SKM-1 (cell line): Measurements from ENCODE around the gene RET.
A peak's percentile ranks its signal among the peaks of the same experiment; 100 is the strongest.
"Not testable (repeated sequence)": the region's sequence is repeated elsewhere in the genome, so short reads cannot be mapped to it uniquely, and the experiment has no call there.

Source experiments
- DNase-seq: peaks from one replicate; lab custom pipeline; 2025; ENCODE audit not compliant: unreplicated experiment; lab: John Stamatoyannopoulos, UW

RET gene

DNA sequence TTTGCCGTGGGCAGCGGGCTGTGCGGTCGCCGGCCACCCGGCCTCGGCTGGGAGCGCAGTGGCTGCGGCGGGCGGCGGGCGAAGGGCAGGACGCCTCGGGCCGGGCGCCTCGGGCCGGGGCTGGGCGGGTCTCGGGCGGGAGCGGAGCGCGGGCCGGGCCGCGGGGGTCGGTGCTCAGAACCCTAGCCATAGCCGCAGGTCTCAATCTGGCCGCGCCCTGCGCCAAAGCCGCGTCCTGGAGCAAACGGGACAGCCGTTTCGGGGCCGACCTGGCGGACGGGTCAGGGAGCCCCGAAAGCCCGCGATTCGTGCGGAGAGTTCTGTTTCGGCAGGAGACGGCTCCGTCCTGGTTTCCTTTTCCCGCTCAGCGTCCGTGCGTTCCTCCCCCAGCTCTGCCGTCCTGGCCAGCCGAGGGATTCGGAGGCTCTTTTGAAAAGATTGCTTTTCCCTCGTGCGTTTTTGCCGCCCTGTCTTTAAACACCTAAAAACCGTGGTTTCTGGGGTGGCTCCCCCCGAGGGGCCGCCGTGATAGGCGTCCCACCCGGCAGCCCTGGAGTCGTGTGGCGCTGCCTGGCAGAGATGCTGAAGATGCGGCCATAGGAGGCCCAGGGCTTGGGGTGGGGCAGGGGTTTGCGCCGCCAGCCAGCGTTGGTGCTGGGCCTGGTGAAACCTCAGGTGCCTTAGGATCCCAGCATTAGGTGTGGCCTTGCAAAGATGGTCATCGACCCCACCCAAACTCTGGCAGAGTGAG is 727 bp downstream of the RET start:
- DNase-seq = no peak

DNA sequence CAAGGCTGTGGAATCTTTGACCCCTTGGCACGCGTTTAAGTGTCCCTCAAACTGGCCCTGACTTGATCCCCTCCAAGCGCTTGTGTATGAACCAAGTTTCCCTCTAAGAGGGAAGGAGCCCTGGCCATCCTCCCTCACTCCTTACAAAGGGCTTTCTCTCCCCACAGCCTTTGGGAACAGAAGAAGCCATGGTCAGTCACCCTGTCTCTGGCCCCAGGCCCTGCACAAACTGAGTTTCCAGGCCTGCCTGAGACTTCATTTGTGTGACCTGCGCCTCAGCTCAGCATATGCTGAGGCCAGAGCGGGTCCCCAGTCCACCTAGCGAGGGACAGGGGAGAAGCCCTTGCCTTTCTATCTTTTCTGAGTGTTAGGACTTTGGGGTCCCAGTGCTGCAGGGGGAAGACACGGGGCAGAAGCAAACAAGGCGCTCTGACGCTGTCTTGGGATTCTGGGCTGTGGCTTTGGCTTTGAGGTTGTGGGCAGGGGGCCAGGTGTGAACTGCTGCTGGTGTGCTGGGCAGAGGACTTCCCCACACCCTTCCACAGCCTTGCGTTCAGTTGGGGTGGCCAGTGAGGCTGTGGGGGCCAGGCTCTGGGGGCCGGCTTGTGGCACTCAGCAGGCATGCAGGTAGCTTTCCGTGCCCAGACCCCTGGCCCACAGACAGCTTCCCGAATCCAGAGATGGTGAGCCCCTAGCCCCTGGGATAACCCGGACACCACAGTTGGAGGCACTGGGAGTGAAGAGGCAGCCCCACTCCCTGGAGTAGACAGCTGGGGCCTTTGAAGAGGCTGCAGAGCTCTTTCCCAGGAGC is 1.5 kb downstream of the RET start:
- no peak for DNase-seq

DNA sequence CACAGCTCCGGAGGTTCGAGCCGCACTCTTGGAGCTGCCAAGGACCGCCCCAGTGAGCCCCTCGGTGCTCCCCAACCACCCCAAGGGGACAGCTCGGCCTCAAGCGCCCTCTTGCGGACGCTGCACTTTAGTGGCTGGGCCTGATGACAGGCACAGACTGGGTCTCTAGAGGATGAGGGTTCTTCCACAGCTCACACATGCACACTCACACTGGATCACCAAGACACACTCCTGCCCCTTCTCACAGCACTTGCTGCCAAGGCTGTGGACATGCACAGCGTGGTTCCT is 2.1 kb downstream of the RET start:
- no peak for DNase-seq

DNA sequence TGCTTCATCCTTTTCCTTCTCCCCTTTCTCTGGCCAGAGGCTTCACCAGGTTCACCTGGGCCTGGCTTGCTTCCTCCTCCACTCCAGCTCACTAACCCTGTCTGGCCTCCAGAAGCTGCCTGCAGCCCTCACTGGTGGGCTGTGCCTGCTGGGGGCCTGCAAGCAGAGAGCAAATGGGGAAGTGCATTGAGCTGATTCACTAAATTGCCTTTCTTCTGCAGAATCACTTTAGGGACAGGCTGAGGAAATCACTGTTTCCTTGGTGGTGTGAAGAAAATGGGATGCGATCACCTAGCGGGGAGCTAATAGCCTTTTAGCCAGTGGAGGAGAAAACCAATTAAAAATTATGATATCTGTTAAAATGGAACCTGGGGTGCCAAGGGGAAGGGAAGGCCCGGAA is 3.0 kb downstream of the RET start:
- DNase-seq = no peak

DNA sequence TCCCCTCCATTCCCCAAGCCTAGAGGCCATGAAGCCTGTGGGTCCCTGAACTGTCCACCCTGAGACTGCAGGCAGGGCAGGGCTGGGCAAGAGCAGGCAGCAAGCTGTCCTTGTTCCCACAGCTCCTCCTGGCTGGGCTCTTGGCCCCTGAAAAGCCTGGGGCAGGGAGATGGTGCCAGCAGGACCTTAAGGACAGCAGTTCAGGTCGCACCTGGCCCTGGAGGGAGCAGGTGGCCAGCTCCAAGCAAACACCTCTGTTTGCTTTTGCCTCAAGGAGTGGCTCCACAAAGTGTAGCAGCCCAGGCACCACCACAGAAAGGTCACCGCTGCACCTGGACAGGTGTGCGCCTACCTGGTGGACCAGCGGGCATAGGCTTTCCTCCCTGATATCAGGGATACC is 5.2 kb downstream of the RET start:
- no peak for DNase-seq

DNA sequence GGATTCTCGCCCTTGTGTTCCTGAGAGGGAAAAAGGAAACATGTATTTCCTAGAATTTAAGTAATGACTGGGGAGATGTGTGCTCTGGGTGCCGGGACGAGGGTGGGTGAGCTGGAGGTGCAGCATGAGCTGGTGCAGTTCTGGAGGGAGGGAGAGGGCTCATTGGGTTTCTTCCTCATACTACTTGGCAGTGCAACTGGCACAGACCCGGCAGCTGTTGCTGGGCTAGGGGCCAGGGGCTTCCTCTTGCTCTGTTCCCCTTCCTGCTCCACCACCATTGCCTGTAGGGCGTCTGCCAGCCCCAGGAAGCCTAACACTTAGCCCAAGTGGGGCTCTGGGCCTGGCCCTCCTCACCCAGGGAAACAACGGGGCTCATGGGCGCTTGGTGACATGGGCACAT is 5.9 kb downstream of the RET start:
- DNase-seq = no peak

DNA sequence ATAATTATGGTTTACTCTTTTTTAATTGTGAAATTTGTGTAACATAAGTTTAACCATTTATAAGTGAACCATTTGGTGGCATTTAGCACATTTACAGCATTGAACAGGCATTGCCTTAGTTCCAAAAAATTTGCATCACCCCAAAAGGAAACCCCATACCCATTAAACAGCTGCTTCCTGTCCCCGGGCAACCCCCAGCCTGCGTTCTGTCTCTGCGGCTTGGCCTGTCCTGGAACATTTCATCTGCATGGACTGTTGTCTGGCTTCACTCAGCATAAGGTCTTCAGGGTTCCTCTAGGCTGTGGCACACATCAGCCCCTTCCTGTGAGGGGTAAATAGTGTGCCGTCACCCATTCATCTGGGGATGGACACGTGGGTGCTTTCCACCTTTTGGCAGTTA is 6.9 kb downstream of the RET start:
- no peak for DNase-seq

DNA sequence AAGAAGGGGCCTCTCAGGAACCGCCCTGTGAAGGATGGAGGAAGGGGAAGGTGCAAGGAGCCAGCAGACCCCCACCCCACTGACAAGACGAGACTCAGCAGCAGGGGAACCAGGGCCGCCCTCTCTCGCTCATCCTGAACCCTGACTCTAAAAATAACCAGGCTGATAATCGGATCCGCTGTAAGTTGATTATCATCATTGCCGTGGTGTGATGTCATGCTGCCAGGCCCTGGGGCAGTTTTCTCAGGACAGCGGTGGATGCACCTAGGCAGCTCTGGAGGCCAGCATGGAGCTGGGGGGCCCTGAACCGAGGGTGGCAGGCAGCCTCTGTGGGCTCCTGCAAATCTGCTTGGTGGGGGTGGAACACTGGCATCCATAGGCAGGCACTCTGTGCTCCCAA is 7.9 kb downstream of the RET start:
- DNase-seq = no peak

DNA sequence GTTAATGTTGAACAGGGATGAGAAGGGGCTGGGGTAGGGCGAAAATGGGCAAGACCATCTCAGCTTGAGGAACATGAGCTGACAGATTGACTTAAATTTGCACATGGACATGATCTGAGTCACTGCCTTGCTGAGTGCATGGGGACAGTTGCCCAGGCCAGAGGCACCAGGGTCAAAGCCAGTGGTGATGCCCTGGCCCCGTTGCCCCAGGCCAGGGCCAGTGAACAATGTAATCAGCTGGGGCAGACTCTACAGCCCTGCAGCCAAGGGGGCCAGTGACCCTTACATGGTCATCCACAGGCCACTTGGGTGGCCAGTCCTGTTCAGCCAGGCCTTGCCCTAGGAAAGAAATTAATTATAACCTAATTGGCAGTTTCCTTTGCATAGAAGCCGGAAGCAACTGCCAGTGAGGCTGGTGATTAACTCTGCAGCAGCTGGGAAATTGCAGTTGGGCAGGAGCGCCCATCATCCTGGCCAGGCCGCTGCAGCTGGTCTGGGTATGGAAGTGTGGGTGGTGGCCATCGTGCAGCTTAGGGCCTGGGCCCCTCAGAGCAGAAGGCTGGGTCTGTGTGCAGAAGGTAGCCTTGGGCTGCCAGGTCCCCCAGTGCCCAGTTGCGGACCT is 9.6 kb downstream of the RET start:
- no peak for DNase-seq

DNA sequence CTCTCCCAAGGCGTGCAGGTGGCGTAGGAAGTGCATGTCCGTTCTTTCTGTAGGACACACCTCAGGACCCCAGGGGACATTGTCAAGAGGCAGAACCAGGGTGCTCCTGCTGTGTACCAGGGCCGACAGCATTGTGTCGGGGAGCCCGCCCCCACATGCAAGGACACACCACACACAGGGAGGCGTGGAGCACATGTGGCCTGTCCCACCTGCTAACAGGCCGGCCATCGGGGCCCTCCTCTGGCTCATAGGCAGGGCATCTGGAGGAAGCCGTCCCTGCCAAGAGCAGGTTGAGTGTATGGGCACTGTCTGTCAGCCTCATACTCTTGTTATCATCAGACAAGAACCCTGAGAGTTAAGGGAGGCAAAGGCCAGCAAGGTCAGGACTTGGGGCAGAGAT is 12.7 kb downstream of the RET start:
- no peak for DNase-seq

DNA sequence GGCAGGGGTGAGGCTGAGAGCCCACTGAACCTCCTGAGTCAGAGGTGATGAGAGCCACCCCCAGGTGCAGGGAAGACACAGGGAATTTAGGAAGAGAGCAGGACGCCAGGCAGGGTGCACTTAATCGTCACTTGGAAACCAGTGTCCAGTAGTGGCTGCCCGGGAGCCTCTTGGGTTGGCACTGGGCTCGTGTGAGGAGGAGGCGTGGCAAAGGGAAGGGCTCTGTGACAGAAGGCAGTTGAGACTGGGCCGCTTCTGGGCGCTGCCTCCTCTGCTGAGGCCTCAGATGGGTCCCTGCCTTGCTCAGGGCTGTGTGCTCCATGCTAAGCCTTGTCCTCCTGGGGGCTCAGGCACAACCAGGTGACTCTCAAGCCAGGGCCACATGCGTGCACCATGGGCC is 13.3 kb downstream of the RET start:
- DNase-seq = no peak

DNA sequence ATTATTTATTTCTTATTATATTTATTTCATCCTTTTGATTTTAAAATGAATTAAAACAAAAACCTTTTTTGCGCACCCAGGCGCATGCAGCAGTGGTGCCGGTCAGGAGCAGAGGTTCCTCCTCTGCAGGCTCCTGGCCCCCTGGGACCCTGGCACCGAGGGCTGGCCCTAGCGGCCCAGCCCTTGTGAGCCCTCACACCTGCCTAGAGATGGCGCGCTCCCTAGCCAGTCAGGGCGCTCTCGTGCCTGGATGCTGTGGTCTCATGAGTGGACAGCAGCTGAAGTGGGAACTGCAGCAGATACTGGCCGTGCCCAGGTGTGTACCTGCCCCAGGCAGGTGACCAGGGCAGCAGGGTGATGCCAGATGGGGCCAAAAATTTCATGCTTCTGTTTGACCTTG is 13.8 kb downstream of the RET start:
- no peak for DNase-seq

DNA sequence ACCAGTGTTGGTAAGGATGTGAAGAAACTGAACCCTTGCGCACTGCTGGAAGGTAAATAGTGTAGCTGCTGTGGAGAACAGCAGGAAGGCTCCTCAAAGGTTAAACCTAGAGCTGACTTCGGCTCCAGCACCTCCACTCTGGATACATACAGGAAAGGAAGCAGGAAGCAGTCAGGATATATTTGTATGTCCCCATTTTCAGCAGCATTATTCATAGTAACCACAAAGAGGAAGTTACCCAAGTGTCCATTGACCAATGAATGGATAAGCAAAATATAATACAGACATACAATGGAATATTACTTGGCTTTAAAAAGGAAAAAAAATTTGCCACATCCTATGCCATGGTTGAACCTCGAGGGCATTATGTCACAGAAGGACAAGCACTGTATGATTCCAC is 15.0 kb downstream of the RET start:
- DNase-seq = peak; percentile 30

DNA sequence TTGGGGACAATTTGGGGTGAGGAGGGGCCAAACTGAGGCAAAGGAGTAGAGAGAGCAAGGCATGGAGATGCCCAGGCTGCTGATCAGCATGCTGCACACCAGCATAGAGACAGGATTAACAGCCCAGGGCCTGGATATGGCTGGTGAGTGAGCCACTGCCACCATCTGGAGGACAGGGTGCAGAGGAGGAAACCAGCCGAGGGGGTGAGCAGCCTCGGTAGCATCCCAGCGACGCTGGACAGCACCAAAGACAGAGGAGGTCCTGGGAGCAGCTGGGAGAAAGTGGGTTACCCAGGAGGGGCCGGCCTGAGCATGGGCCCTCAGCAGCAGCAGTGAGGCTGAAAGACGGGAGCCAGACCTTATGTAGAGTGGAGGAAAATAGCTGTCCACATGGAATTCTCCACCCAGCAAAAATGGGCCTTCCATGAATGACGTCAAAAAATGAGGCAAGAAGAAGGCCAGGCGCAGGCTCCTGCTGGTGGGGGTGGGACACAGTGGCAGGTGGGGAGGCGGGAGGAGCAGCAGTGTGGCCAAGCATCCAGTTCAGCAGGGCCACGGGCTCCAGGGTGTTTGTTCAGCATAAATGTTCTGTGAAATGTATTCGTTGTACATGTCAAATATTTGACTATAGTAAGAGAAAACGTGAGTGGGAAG is 16.7 kb downstream of the RET start:
- no peak for DNase-seq

DNA sequence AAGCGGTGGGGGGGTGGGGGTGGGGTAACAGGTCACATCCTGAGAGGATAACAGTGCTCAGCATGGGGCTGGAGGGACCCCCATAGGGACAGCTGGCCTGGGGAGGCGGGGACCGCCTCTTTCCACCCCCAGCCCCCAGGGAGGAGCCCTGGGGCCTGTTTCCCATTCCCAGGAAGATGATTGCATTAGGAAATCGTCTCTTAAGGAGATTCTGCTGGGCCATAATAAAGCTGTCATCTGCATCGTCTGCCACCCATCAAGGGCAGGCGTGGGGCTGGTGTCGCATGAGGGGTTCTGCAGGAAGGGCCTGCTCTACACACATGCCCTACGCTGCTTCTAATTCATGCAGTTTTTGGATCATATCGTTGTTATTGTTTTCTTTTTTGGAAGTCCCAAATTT is 17.2 kb downstream of the RET start:
- DNase-seq = no peak

DNA sequence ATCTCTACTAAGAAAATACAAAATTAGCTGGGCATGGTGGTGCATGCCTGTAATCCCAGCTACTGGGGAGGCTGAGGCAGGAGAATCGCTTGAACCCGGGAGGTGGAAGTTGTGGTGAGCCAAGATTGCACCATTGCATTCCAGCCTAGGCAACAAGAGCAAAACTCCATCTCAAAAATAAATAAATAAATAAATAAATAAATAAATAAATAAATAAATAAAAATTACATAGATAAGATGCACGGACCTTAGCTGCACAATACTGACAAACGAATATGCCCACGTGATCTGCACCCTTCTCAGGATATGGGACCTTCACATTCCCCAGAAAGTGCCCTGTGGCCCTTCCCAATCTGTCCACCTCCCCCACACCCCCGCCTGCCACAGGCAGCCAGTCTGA is 22.5 kb downstream of the RET start:
- DNase-seq = not testable (repeated sequence)

DNA sequence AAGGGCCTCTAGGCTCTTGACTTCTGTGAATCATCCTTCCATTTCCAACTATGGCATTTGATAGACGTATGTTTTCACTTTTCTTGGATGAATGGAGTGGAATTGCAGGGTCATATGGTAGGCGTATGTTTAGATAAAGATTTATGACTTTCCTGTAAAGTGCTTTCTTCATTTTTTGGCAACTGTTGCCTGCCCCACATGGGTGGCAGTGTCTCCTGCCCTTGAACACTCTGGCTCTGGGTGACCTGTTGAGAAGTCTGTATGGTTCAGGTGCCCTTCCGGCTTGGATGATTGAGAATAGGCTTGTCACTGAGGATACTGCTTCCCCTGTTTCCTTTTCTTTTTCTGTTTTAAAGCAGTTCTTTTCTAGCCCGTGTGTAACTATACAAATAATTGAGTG is 23.1 kb downstream of the RET start:
- no peak for DNase-seq

DNA sequence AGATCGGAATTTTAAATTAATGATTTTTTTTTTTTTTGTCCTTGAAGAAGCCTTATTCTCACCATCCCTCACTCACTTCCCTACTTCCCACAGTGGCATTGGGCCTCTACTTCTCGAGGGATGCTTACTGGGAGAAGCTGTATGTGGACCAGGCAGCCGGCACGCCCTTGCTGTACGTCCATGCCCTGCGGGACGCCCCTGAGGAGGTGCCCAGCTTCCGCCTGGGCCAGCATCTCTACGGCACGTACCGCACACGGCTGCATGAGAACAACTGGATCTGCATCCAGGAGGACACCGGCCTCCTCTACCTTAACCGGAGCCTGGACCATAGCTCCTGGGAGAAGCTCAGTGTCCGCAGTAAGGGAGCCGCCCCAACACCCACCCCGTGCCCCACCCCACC is 23.5 kb downstream of the RET start:
- DNase-seq = no peak

DNA sequence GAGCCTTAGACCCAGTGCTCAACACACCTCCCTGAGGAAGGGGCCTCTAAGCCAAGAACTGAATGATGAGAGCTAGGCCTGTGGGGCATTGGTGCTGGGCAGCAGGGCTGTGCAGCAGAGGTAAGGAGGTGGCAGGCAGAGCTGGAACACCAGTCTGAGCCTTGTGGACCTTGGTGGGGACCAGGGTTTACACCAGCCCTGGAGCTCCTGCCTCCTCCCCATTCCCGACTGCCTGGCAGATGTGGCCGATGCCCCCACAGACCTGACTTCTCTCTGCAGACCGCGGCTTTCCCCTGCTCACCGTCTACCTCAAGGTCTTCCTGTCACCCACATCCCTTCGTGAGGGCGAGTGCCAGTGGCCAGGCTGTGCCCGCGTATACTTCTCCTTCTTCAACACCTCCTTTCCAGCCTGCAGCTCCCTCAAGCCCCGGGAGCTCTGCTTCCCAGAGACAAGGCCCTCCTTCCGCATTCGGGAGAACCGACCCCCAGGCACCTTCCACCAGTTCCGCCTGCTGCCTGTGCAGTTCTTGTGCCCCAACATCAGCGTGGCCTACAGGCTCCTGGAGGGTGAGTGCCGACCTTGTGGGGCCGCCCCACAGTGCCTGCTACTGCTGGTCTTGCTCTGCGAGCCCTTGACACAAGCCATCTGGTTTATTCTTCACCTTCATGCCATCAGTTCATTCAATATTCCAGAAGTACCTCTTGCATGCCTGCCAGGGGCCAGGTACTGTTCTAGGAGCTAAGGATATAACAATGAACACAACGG is 25.4 kb downstream of the RET start:
- DNase-seq = no peak

DNA sequence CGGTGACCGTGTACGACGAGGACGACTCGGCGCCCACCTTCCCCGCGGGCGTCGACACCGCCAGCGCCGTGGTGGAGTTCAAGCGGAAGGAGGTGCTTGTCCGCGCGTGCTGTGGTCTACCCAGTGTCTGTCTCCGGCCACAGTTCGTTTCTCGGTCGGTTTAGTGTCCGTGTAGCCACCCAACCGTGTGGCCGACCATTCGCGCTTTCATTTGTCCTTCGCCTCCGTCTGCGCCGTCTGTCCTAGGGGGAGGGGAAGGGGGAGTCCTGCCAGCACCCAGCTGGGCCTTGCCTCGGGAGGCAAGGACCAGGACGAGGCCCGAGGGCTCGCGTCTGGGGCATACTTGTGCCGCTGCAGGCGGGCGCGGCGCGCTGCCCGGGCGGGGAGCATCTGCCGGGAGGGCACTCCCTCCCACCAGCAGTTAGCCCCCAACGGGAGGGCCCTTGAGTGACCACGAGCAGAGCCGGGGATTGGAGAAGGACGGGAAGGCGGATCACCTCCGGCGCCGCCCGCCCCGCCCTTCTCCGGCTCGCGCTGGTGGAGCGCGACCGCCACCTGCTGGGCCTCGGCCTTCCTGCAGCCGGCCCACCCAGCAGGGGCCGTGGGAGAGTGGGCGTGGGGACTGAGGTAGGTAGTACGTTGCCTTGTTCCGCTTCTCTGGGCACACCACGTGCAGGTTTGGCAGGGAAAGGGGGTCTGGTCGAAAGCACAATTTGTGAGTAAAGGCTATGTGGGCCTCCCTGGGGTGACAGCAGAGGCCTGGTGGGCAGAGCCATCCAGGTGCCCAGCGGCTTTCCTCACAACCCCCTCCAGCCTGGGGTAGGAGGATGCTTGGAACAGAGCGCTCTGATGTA is 28.5 kb downstream of the RET start:
- peak; percentile 53 for DNase-seq

DNA sequence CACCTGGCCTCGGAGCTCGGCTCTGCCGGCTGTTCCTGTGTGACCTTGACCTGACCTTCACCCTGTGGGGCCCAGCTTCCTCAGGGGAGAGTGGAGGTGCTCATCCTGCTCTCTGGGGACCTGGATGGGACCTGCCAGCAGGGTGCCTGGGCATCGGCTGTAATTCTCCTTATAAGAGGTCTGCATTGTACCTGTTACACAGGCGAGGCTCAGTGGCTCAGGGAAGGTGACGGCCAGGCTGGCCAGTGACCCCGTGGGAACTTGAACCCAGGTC is 29.0 kb downstream of the RET start:
- DNase-seq = no peak
